Hindlimb muscle (tissue), 1 donor: ENCODE data around the gene LYPD6B. TPM values are rescaled to one million over a fixed set of nuclear protein-coding genes. Genes with fewer than 3 reads are reported as not detected.
A peak's percentile ranks its signal among the peaks of the same experiment; 100 is the strongest.

Experiments
- DNase-seq: peaks from one replicate; pipeline ENCODE4 v3.0.0-alpha.2; 2013
- polyA plus RNA-seq: library from polyadenylated mRNA; unstranded; fragments of 120-200 nt; gene quantifications from one replicate; pipeline ENCODE4 v1.2.1, GENCODE V29; 2013; ENCODE audit not compliant: insufficient read length

Gene LYPD6B
- polyA plus RNA-seq, 1 donor: 0.18 TPM

GRCh38 chr2:149164827-149165226 lies 126.3 kb downstream of the LYPD6B start:
- DNase-seq: no peak

GRCh38 chr2:149167001-149167780 lies 128.7 kb downstream of the LYPD6B start:
- no peak for DNase-seq

GRCh38 chr2:149167941-149168340 lies 129.4 kb downstream of the LYPD6B start:
- DNase-seq: no peak

GRCh38 chr2:149169656-149170055 lies 131.2 kb downstream of the LYPD6B start:
- no peak for DNase-seq

- DNase-seq: no peak
Measured at GRCh38 chr2:149170156-149170555, 131.7 kb downstream of the LYPD6B start.

- no peak for DNase-seq
Measured at GRCh38 chr2:149170911-149171310, 132.4 kb downstream of the LYPD6B start.

GRCh38 chr2:149173220-149173619 lies 134.7 kb downstream of the LYPD6B start:
- DNase-seq: no peak

- no peak for DNase-seq
Measured at GRCh38 chr2:149175956-149176355, 137.5 kb downstream of the LYPD6B start.

- DNase-seq: no peak
Measured at GRCh38 chr2:149178612-149179011, 140.1 kb downstream of the LYPD6B start.

- DNase-seq: no peak
Measured at GRCh38 chr2:149180226-149180875, 141.9 kb downstream of the LYPD6B start.

GRCh38 chr2:149183187-149183586 lies 144.7 kb downstream of the LYPD6B start:
- no peak for DNase-seq

GRCh38 chr2:149184991-149185390 lies 146.5 kb downstream of the LYPD6B start:
- DNase-seq: no peak

GRCh38 chr2:149185942-149186490 lies 147.5 kb downstream of the LYPD6B start:
- DNase-seq: no peak

GRCh38 chr2:149187057-149187456 lies 148.6 kb downstream of the LYPD6B start:
- DNase-seq: no peak

- no peak for DNase-seq
Measured at GRCh38 chr2:149188291-149188690, 149.8 kb downstream of the LYPD6B start.

GRCh38 chr2:149189769-149190168 lies 151.3 kb downstream of the LYPD6B start:
- DNase-seq: no peak

- DNase-seq: no peak
Measured at GRCh38 chr2:149191915-149192314, 153.4 kb downstream of the LYPD6B start.

GRCh38 chr2:149192427-149192826 lies 153.9 kb downstream of the LYPD6B start:
- no peak for DNase-seq

GRCh38 chr2:149200109-149200520 lies 161.6 kb downstream of the LYPD6B start:
- DNase-seq: peak; percentile 17

GRCh38 chr2:149204686-149205085 lies 166.2 kb downstream of the LYPD6B start:
- DNase-seq: no peak

- DNase-seq: no peak
Measured at GRCh38 chr2:149205143-149205542, 166.6 kb downstream of the LYPD6B start.

- no peak for DNase-seq
Measured at GRCh38 chr2:149213764-149214493, 175.4 kb downstream of the LYPD6B start.

GRCh38 chr2:149218497-149218896 lies 180.0 kb downstream of the LYPD6B start:
- no peak for DNase-seq
